Measurements from ENCODE around the gene ATP6V1G1.
A peak's percentile ranks its signal among the peaks of the same experiment; 100 is the strongest.

ATP6V1G1 gene

GRCh38 chr9:114587345-114588202 is at the start of gene ATP6V1G1:
Gene ATP6V1G1, plus strand, starts transcription at chr9:114587769. Its CDS starts 70 bp downstream, at chr9:114587839.
- peaks cover 7% of the 10 kb centered on the region for H3K36me3 ChIP-seq (ENCODE audit: insufficient read depth, low read length)
- no peaks in the 10 kb centered on the region for H3K27me3 ChIP-seq (ENCODE audit: insufficient read depth, low read length)
- H3K4me3 ChIP-seq (ENCODE audit: low read length) = peak within 1 kb of the TSS; percentile 87
- no peaks in the 10 kb centered on the region for H3K9me3 ChIP-seq (ENCODE audit: low read length)
- peak within 1 kb of the TSS; percentile 44 for H2AFZ ChIP-seq (ENCODE audit: low read depth, low read length)
- peaks cover 23% of the 10 kb centered on the region for H3K4me1 ChIP-seq (ENCODE audit: insufficient read depth, low read length)

GRCh38 chr9:114538241-114538640 is 49.3 kb upstream of the ATP6V1G1 start:
- Histone ChIP-seq H3K36me3 (ENCODE audit: insufficient read depth, low read length) (no peaks in the 10 kb centered on the region), H3K9me3 (ENCODE audit: low read length) (no peaks in the 10 kb centered on the region), H2AFZ (ENCODE audit: low read depth, low read length) (no peak overlapping the region), H3K4me1 (ENCODE audit: insufficient read depth, low read length) (no peaks in the 10 kb centered on the region), H3K4me3 (ENCODE audit: low read length) (no peak overlapping the region), H3K27me3 (ENCODE audit: insufficient read depth, low read length) (peaks cover 6% of the 10 kb centered on the region)

GRCh38 chr9:114539701-114540380 is 47.7 kb upstream of the ATP6V1G1 start:
- Histone ChIP-seq H3K36me3 (ENCODE audit: insufficient read depth, low read length) (no peaks in the 10 kb centered on the region), H3K9me3 (ENCODE audit: low read length) (no peaks in the 10 kb centered on the region), H3K4me3 (ENCODE audit: low read length) (no peak overlapping the region), H3K4me1 (ENCODE audit: insufficient read depth, low read length) (no peaks in the 10 kb centered on the region), H3K27me3 (ENCODE audit: insufficient read depth, low read length) (peaks cover 6% of the 10 kb centered on the region), H2AFZ (ENCODE audit: low read depth, low read length) (no peak overlapping the region)

GRCh38 chr9:114545055-114545454 is 42.5 kb upstream of the ATP6V1G1 start:
- Histone ChIP-seq H3K9me3 (ENCODE audit: low read length) (no peaks in the 10 kb centered on the region), H3K4me1 (ENCODE audit: insufficient read depth, low read length) (peaks cover 4% of the 10 kb centered on the region), H3K27me3 (ENCODE audit: insufficient read depth, low read length) (peaks cover 12% of the 10 kb centered on the region), H3K36me3 (ENCODE audit: insufficient read depth, low read length) (no peaks in the 10 kb centered on the region), H3K4me3 (ENCODE audit: low read length) (no peak overlapping the region), H2AFZ (ENCODE audit: low read depth, low read length) (no peak overlapping the region)

- Histone ChIP-seq H2AFZ (ENCODE audit: low read depth, low read length) (no peak overlapping the region), H3K36me3 (ENCODE audit: insufficient read depth, low read length) (no peaks in the 10 kb centered on the region), H3K9me3 (ENCODE audit: low read length) (no peaks in the 10 kb centered on the region), H3K27me3 (ENCODE audit: insufficient read depth, low read length) (peaks cover 12% of the 10 kb centered on the region), H3K4me3 (ENCODE audit: low read length) (no peak overlapping the region), H3K4me1 (ENCODE audit: insufficient read depth, low read length) (peaks cover 4% of the 10 kb centered on the region)
Measured at GRCh38 chr9:114546851-114547250, 40.7 kb upstream of the ATP6V1G1 start.

- Histone ChIP-seq H3K36me3 (ENCODE audit: insufficient read depth, low read length) (no peaks in the 10 kb centered on the region), H2AFZ (ENCODE audit: low read depth, low read length) (no peak overlapping the region), H3K27me3 (ENCODE audit: insufficient read depth, low read length) (peaks cover 12% of the 10 kb centered on the region), H3K4me1 (ENCODE audit: insufficient read depth, low read length) (peaks cover 4% of the 10 kb centered on the region), H3K9me3 (ENCODE audit: low read length) (no peaks in the 10 kb centered on the region), H3K4me3 (ENCODE audit: low read length) (no peak overlapping the region)
Measured at GRCh38 chr9:114549697-114550330, 37.8 kb upstream of the ATP6V1G1 start.

GRCh38 chr9:114551750-114552685 is 35.6 kb upstream of the ATP6V1G1 start:
- H3K4me3 ChIP-seq (ENCODE audit: low read length) = no peak overlapping the region
- peaks cover 4% of the 10 kb centered on the region for H3K4me1 ChIP-seq (ENCODE audit: insufficient read depth, low read length)
- no peak overlapping the region for H2AFZ ChIP-seq (ENCODE audit: low read depth, low read length)
- peaks cover 5% of the 10 kb centered on the region for H3K27me3 ChIP-seq (ENCODE audit: insufficient read depth, low read length)
- H3K36me3 ChIP-seq (ENCODE audit: insufficient read depth, low read length) = no peaks in the 10 kb centered on the region
- H3K9me3 ChIP-seq (ENCODE audit: low read length) = no peaks in the 10 kb centered on the region

GRCh38 chr9:114552706-114553105 is 34.9 kb upstream of the ATP6V1G1 start:
- Histone ChIP-seq H3K9me3 (ENCODE audit: low read length) (no peaks in the 10 kb centered on the region), H3K4me3 (ENCODE audit: low read length) (no peak overlapping the region), H3K4me1 (ENCODE audit: insufficient read depth, low read length) (peaks cover 4% of the 10 kb centered on the region), H2AFZ (ENCODE audit: low read depth, low read length) (no peak overlapping the region), H3K36me3 (ENCODE audit: insufficient read depth, low read length) (no peaks in the 10 kb centered on the region), H3K27me3 (ENCODE audit: insufficient read depth, low read length) (no peaks in the 10 kb centered on the region)

- Histone ChIP-seq H3K36me3 (ENCODE audit: insufficient read depth, low read length) (no peaks in the 10 kb centered on the region), H3K9me3 (ENCODE audit: low read length) (no peaks in the 10 kb centered on the region), H3K4me3 (ENCODE audit: low read length) (no peak overlapping the region), H3K4me1 (ENCODE audit: insufficient read depth, low read length) (peaks cover 7% of the 10 kb centered on the region), H2AFZ (ENCODE audit: low read depth, low read length) (no peak overlapping the region), H3K27me3 (ENCODE audit: insufficient read depth, low read length) (no peaks in the 10 kb centered on the region)
Measured at GRCh38 chr9:114553202-114553601, 34.4 kb upstream of the ATP6V1G1 start.

GRCh38 chr9:114555696-114556095 is 31.9 kb upstream of the ATP6V1G1 start:
- Histone ChIP-seq H3K9me3 (ENCODE audit: low read length) (no peaks in the 10 kb centered on the region), H3K36me3 (ENCODE audit: insufficient read depth, low read length) (no peaks in the 10 kb centered on the region), H3K27me3 (ENCODE audit: insufficient read depth, low read length) (no peaks in the 10 kb centered on the region), H3K4me3 (ENCODE audit: low read length) (no peak overlapping the region), H2AFZ (ENCODE audit: low read depth, low read length) (no peak overlapping the region), H3K4me1 (ENCODE audit: insufficient read depth, low read length) (peaks cover 6% of the 10 kb centered on the region)

- no peaks in the 10 kb centered on the region for H3K27me3 ChIP-seq (ENCODE audit: insufficient read depth, low read length)
- H2AFZ ChIP-seq (ENCODE audit: low read depth, low read length) = peak overlapping the region; percentile 40
- no peak overlapping the region for H3K4me3 ChIP-seq (ENCODE audit: low read length)
- H3K36me3 ChIP-seq (ENCODE audit: insufficient read depth, low read length) = no peaks in the 10 kb centered on the region
- no peaks in the 10 kb centered on the region for H3K9me3 ChIP-seq (ENCODE audit: low read length)
- peaks cover 6% of the 10 kb centered on the region for H3K4me1 ChIP-seq (ENCODE audit: insufficient read depth, low read length)
Measured at GRCh38 chr9:114558027-114558675, 29.4 kb upstream of the ATP6V1G1 start.
